NCI-H146 (cell line): Measurements from ENCODE around the gene SLC51B.
A peak's percentile ranks its signal among the peaks of the same experiment; 100 is the strongest.
"Not testable (repeated sequence)": the region's sequence is repeated elsewhere in the genome, so short reads cannot be mapped to it uniquely, and the experiment has no call there.

Source experiments
- DNase-seq: peaks from one replicate; lab custom pipeline; 2025; lab: John Stamatoyannopoulos, UW

SLC51B gene

GRCh38 chr15:65042776-65043327 is 2.3 kb upstream of the SLC51B start:
- DNase-seq, result no peak

GRCh38 chr15:65044218-65044617 is 969 bp upstream of the SLC51B start:
- DNase-seq, result not testable (repeated sequence)

- DNase-seq, result no peak
Observed at GRCh38 chr15:65048241-65048640, 3.1 kb downstream of the SLC51B start.

GRCh38 chr15:65049418-65049840 is 4.2 kb downstream of the SLC51B start:
- DNase-seq, result peak; percentile 95

GRCh38 chr15:65050270-65050669 is 5.1 kb downstream of the SLC51B start:
- no peak for DNase-seq

- DNase-seq, result no peak
Observed at GRCh38 chr15:65051266-65051665, 6.1 kb downstream of the SLC51B start.

- no peak for DNase-seq
Observed at GRCh38 chr15:65052956-65053355, 7.8 kb downstream of the SLC51B start.

- DNase-seq, result peak; percentile 25
Observed at GRCh38 chr15:65054333-65055200, 9.4 kb downstream of the SLC51B start.

GRCh38 chr15:65055201-65055870 is 10.1 kb downstream of the SLC51B start:
- no peak for DNase-seq

- DNase-seq, result no peak
Observed at GRCh38 chr15:65056106-65056505, 10.9 kb downstream of the SLC51B start.

- no peak for DNase-seq
Observed at GRCh38 chr15:65056868-65057548, 11.8 kb downstream of the SLC51B start.

GRCh38 chr15:65057549-65057940 is 12.4 kb downstream of the SLC51B start:
- DNase-seq, result no peak

GRCh38 chr15:65058394-65059368 is 13.5 kb downstream of the SLC51B start:
- peak; percentile 4 for DNase-seq

- DNase-seq, result no peak
Observed at GRCh38 chr15:65059369-65059750, 14.2 kb downstream of the SLC51B start.

GRCh38 chr15:65059931-65060596 is 14.9 kb downstream of the SLC51B start:
- no peak for DNase-seq

- no peak for DNase-seq
Observed at GRCh38 chr15:65060641-65061397, 15.6 kb downstream of the SLC51B start.

- no peak for DNase-seq
Observed at GRCh38 chr15:65062061-65062460, 16.9 kb downstream of the SLC51B start.

- DNase-seq, result no peak
Observed at GRCh38 chr15:65062726-65063125, 17.5 kb downstream of the SLC51B start.

- no peak for DNase-seq
Observed at GRCh38 chr15:65066001-65066634, 20.9 kb downstream of the SLC51B start.
